NCI-H2081 treated with DMSO at 0.1 percent for 48 hours (cell line): Measurements from ENCODE around the gene EHBP1.
"Not testable (repeated sequence)": the region's sequence is repeated elsewhere in the genome, so short reads cannot be mapped to it uniquely, and the experiment has no call there.

ENCODE experiments used
- DNase-seq: peaks from one replicate; lab custom pipeline; 2025; lab: John Stamatoyannopoulos, UW

Gene EHBP1

GRCh38 chr2:63074399-63074798, 368.9 kb downstream of the EHBP1 start:
- not testable (repeated sequence) for DNase-seq

GRCh38 chr2:63078852-63079606, 373.5 kb downstream of the EHBP1 start:
- no peak for DNase-seq

GRCh38 chr2:63081404-63081803, 375.9 kb downstream of the EHBP1 start:
- no peak for DNase-seq

- no peak for DNase-seq
These were observed 381.2 kb downstream of the EHBP1 start for GRCh38 chr2:63086687-63087086.

GRCh38 chr2:63092401-63092800, 386.9 kb downstream of the EHBP1 start:
- no peak for DNase-seq

GRCh38 chr2:63092857-63093256, 387.3 kb downstream of the EHBP1 start:
- no peak for DNase-seq

GRCh38 chr2:63093502-63093901, 388.0 kb downstream of the EHBP1 start:
- DNase-seq, result no peak
